ENCODE data around the gene ST6GALNAC4. TPM values are rescaled to one million over a fixed set of nuclear protein-coding genes. Genes with fewer than 3 reads are reported as not detected.

ST6GALNAC4 gene
- polyA plus RNA-seq, 1 of the 3 experiments (the other 2 are of a cell fraction) = 30.2 TPM

GRCh38 chr9:127899128-127899943 lies 17.5 kb downstream of the ST6GALNAC4 start, which contains the start of gene ST6GALNAC6:
Gene ST6GALNAC6 (minus strand): TSS chr9:127899603. CDS start chr9:127897981, 1,622 bp downstream.
- TF ChIP-seq ZBTB33 (IDR thresholded peaks at IDR 0.05; ENCODE audit: borderline replicate concordance, low read depth) (no peak), MXI1 (IDR thresholded peaks at IDR 0.05; ENCODE audit: low read depth, low read length) (peak; percentile 61; the same call in 1 of the 2 replicates), TCF12 (IDR thresholded peaks at IDR 0.05) (no peak), REST (IDR thresholded peaks at IDR 0.05; ENCODE audit: low read depth, low read length) (no peak), PBX3 (IDR thresholded peaks at IDR 0.05) (no peak), USF2 (IDR thresholded peaks at IDR 0.05; ENCODE audit: borderline replicate concordance, low read depth, low read length) (no peak), TAF1 (IDR thresholded peaks at IDR 0.05; ENCODE audit: borderline replicate concordance, low read depth, low read length) (peak; percentile 31; the same call in 1 of the 2 replicates), CHD2 (IDR thresholded peaks at IDR 0.05; ENCODE audit: low read length, partially characterized antibody) (no peak), GABPA (IDR thresholded peaks at IDR 0.05; ENCODE audit: low read depth) (peak; percentile 39; the same call in 1 of the 2 replicates)

More at GRCh38 chr9:127899128-127899943, 17.5 kb downstream of the ST6GALNAC4 start, which contains the start of gene ST6GALNAC6:
- ChIA-PET CTCF (interaction anchor here (1.2 to 2.0 kb wide), 4 partner anchors 10 to 164 kb away, joined by 3 to 11 read pairs (median 5); partner anchors contain the start of gene TOR2A), POLR2A (interaction anchor here (0.7 to 1.3 kb wide), 2 partner anchors 14 to 17 kb away, joined by 3 to 7 read pairs; partner anchors contain the start of gene ST6GALNAC4)
- Histone ChIP-seq H3K4me3 (ENCODE audit: low read depth in 2 of 2, low read length in 1 of 2) (peak within 1 kb of the TSS; percentile 88), H2AFZ (ENCODE audit: low read depth) (peak within 1 kb of the TSS; percentile 98), H3K27ac (ENCODE audit: low read depth in 2 of 2, low read length in 1 of 2) (peak within 1 kb of the TSS; percentile 73 to 76), H3K9ac (peak within 1 kb of the TSS; percentile 89), H4K20me1 (ENCODE audit: insufficient read depth) (no peaks in the 10 kb centered on the region), H3K36me3 (replicated peaks in 1 of 2; ENCODE audit: control insufficient read depth in 1 of 2, insufficient read depth in 2 of 2, low read length in 1 of 2) (peaks cover 20 to 25% of the 10 kb centered on the region in 2 experiments), H3K9me2 (no peaks in the 10 kb centered on the region), H3K4me2 (peak within 1 kb of the TSS; percentile 98), H3K4me1 (ENCODE audit: control insufficient read depth in 1 of 2, insufficient read depth in 2 of 2, low read depth in 1 of 2, low read length in 1 of 2) (peaks cover 9 to 29% of the 10 kb centered on the region in 2 experiments; a peak in 2 of 4 replicates), H3K79me2 (ENCODE audit: insufficient read depth) (peaks cover 26% of the 10 kb centered on the region), H3K27me3 (ENCODE audit: insufficient read depth) (no peaks in the 10 kb centered on the region), H3K9me3 (no peaks in the 10 kb centered on the region), H3F3A (replicated peaks; ENCODE audit: insufficient read depth) (peaks cover 7% of the 10 kb centered on the region)
- WGBS (ENCODE audit: low lambda C conversion rate) = 6% methylated on average over 7 of the region's 89 CpGs
- peak; percentile 98 for DNase-seq
